Mononuclear cell (primary cell): ENCODE measurements around the gene SESN2. TPM values are rescaled to one million over a fixed set of nuclear protein-coding genes. Genes with fewer than 3 reads are reported as not detected.

Source experiments
- H3K27me3 ChIP-seq: 2 replicates; pipeline ENCODE4 v1.6.0; 2011; ENCODE audit warnings: low read length, control low read depth; ENCODE audit not compliant: insufficient read depth
- H3K4me1 ChIP-seq: 2 replicates; pipeline ENCODE4 v1.5.1; 2011; ENCODE audit warnings: mild to moderate bottlenecking, low read length, control low read depth; ENCODE audit not compliant: insufficient read depth
- H3K4me3 ChIP-seq: 2 replicates; pipeline ENCODE4 v1.5.1; 2011; ENCODE audit warnings: mild to moderate bottlenecking, low read length, moderate library complexity
- H3K9me3 ChIP-seq: 2 replicates; pipeline ENCODE4 v1.5.1; 2011; ENCODE audit warnings: low read depth, mild to moderate bottlenecking, control low read depth, low read length
- total RNA-seq: library from RNA; depleted of rRNA; stranded (reverse); fragments of >200 nt; gene quantifications from one replicate; pipeline ENCODE4 v1.2.3, GENCODE V29; 2012

The SESN2 gene
- total RNA-seq, 1 donor, result 10.1 TPM

GRCh38 chr1:28291711-28292110 is 32.4 kb downstream of the SESN2 start:
- no peaks in the 10 kb centered on the region for H3K4me1 ChIP-seq
- no peaks in the 10 kb centered on the region for H3K27me3 ChIP-seq
- no peak overlapping the region for H3K4me3 ChIP-seq
- no peaks in the 10 kb centered on the region for H3K9me3 ChIP-seq

GRCh38 chr1:28295936-28296335 is 36.6 kb downstream of the SESN2 start:
- Histone ChIP-seq H3K4me1 (no peaks in the 10 kb centered on the region), H3K4me3 (no peak overlapping the region), H3K9me3 (no peaks in the 10 kb centered on the region), H3K27me3 (no peaks in the 10 kb centered on the region)

GRCh38 chr1:28296401-28297261 is 37.3 kb downstream of the SESN2 start:
- Histone ChIP-seq H3K4me1 (no peaks in the 10 kb centered on the region), H3K27me3 (no peaks in the 10 kb centered on the region), H3K4me3 (no peak overlapping the region), H3K9me3 (no peaks in the 10 kb centered on the region)

- Histone ChIP-seq H3K4me3 (no peak overlapping the region), H3K9me3 (no peaks in the 10 kb centered on the region), H3K27me3 (no peaks in the 10 kb centered on the region), H3K4me1 (no peaks in the 10 kb centered on the region)
Measured at GRCh38 chr1:28297826-28298225, 38.5 kb downstream of the SESN2 start.

GRCh38 chr1:28298438-28298837 is 39.1 kb downstream of the SESN2 start:
- Histone ChIP-seq H3K27me3 (no peaks in the 10 kb centered on the region), H3K9me3 (no peaks in the 10 kb centered on the region), H3K4me1 (no peaks in the 10 kb centered on the region), H3K4me3 (no peak overlapping the region)

GRCh38 chr1:28301368-28302174 is 42.3 kb downstream of the SESN2 start:
- Histone ChIP-seq H3K4me1 (peaks cover 4% of the 10 kb centered on the region), H3K9me3 (no peaks in the 10 kb centered on the region), H3K27me3 (no peaks in the 10 kb centered on the region), H3K4me3 (no peak overlapping the region)

- H3K4me3 ChIP-seq, result no peak overlapping the region
- H3K27me3 ChIP-seq, result no peaks in the 10 kb centered on the region
- peaks cover 7% of the 10 kb centered on the region for H3K4me1 ChIP-seq
- H3K9me3 ChIP-seq, result no peaks in the 10 kb centered on the region
Measured at GRCh38 chr1:28302247-28302646, 42.9 kb downstream of the SESN2 start.

- Histone ChIP-seq H3K4me1 (peaks cover 7% of the 10 kb centered on the region), H3K9me3 (no peaks in the 10 kb centered on the region), H3K4me3 (no peak overlapping the region), H3K27me3 (no peaks in the 10 kb centered on the region)
Measured at GRCh38 chr1:28306301-28306949, 47.1 kb downstream of the SESN2 start.

- H3K9me3 ChIP-seq, result no peaks in the 10 kb centered on the region
- no peaks in the 10 kb centered on the region for H3K27me3 ChIP-seq
- peaks cover 13% of the 10 kb centered on the region for H3K4me1 ChIP-seq
- no peak overlapping the region for H3K4me3 ChIP-seq
Measured at GRCh38 chr1:28308750-28309149, 49.4 kb downstream of the SESN2 start.

- Histone ChIP-seq H3K27me3 (no peaks in the 10 kb centered on the region), H3K9me3 (no peaks in the 10 kb centered on the region), H3K4me3 (no peak overlapping the region), H3K4me1 (peaks cover 22% of the 10 kb centered on the region)
Measured at GRCh38 chr1:28309702-28310101, 50.4 kb downstream of the SESN2 start.

- no peak overlapping the region for H3K4me3 ChIP-seq
- H3K4me1 ChIP-seq, result peaks cover 24% of the 10 kb centered on the region
- no peaks in the 10 kb centered on the region for H3K9me3 ChIP-seq
- H3K27me3 ChIP-seq, result no peaks in the 10 kb centered on the region
Measured at GRCh38 chr1:28313702-28314546, 54.6 kb downstream of the SESN2 start.

- Histone ChIP-seq H3K4me1 (peaks cover 24% of the 10 kb centered on the region), H3K9me3 (no peaks in the 10 kb centered on the region), H3K4me3 (no peak overlapping the region), H3K27me3 (no peaks in the 10 kb centered on the region)
Measured at GRCh38 chr1:28314547-28314941, 55.2 kb downstream of the SESN2 start.

GRCh38 chr1:28317014-28317413 is 57.7 kb downstream of the SESN2 start:
- peaks cover 28% of the 10 kb centered on the region for H3K4me1 ChIP-seq
- H3K9me3 ChIP-seq, result no peaks in the 10 kb centered on the region

GRCh38 chr1:28322194-28322593 is 62.9 kb downstream of the SESN2 start:
- Histone ChIP-seq H3K27me3 (no peaks in the 10 kb centered on the region), H3K4me3 (no peak overlapping the region), H3K4me1 (peaks cover 16% of the 10 kb centered on the region), H3K9me3 (no peaks in the 10 kb centered on the region)

More at GRCh38 chr1:28317014-28317413, 57.7 kb downstream of the SESN2 start:
- H3K4me3 ChIP-seq, result no peak overlapping the region
- H3K27me3 ChIP-seq, result no peaks in the 10 kb centered on the region
